NOMO-1 (cell line): ENCODE data around the gene HINT2.

Source experiments
- DNase-seq, 2 experiments: peaks; one replicate each; lab custom pipeline; 2025; ENCODE audit not compliant: unreplicated experiment in 2 of 2; lab: John Stamatoyannopoulos, UW

The HINT2 gene

DNA sequence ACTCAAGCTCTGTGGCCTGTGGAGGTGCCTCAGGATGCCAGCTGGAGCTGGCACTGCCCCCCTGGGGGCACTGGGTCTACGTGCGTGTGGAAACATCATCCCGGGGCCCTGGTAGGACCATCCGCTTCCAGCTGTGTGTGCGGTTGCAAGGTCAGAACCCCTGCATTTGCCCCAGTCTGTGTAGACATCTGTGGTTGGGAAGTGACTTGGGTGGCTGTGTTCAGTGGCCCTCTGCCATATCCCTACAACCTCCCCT, 26.7 kb upstream of the HINT2 start:
- no peak for DNase-seq

DNA sequence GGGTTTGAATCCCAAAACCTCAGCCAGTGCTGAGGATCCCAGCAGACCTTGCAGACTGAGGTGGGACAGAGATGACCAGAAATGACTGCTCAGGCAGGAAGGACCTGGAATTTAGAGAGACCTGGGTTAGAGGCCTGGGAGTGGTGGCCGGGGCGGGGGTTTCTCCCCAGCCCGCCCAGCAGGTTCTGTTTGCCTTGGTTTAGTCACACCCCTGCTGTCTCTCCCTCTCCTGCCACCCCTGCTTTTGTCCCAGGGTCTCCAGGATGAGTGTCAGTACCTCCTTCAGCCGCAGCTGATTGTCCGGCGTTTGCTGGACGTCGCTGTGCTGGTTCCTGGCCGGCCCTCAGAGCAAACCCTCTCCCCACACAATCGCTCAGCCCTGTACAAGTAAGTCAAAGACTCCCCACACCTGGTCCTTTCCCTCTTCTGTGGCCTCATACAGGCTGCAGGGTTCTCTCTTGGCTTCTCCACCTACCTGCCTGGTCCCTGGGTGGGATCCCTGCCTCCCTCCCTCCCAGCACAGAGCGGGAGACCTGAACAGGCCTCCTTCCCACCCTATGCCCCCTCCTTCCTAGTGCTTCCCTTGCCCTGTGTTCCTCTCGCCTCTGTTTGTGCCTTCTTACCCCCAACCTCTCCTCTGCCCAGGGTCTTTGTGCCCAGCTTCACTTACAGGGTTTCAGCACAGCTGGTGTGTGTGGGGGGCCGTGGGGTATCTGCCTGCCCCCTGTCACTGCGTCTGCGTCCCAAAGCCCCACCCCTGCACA, 26.2 kb upstream of the HINT2 start:
- no peak for DNase-seq

DNA sequence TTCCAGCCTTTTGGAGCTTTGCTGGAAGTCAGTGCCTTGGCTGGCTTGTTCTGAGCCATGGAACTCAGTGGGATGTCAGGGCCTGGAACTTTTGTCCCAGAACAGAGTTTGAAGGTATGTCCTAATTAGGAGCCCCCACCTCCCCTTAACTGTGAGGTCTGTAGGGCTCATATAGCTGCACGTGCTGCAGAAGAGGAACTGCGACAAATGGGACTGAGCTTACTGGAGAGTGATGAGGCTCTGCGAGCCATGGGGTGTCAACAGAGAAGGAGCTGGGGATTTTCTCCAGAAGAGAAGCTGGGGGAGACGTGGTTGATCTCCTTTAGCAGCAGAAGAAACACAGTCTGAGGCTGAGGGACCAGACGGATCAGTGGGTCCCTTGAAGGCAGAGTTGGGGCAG, 25.1 kb upstream of the HINT2 start:
- no peak for DNase-seq

DNA sequence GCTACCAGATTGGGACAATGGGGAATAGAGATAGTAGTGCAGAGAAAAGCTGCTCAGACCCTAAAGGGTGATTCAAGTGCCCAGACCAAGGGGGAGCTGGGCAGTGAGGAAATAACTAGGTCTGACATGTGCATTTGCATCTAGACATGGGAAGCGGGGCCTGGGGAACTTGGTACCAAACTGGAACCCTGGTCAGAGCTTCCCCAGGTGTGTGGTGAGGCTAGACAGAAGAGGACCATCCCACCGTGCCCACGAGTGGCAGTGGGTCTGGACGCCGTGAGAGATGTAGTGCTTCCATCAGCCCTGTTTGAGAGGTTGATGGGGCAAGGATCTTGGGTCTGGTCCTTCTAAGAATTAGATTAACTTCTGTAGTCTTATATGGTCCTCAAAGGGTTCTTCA, 21.8 kb upstream of the HINT2 start:
- DNase-seq, result no peak

DNA sequence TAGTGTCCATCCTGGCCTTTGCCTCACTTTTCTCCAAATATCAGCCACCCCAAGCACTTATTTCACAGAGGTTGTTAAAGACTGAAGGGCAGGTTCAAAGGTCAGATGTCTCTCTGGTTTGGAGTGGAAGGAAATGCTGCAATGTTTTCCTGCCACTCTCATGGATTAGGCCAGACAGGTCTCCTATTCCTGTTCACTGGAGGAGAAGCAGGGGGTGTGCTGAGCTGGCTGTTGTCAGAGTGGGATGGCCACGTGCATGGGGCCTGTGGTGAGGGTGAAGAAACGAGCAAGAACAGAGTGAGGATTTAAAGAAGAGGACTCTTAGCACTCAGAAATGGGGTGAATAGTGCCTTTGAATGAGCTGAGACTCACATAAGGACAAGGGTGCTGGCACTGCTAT, 20.9 kb upstream of the HINT2 start:
- no peak for DNase-seq

DNA sequence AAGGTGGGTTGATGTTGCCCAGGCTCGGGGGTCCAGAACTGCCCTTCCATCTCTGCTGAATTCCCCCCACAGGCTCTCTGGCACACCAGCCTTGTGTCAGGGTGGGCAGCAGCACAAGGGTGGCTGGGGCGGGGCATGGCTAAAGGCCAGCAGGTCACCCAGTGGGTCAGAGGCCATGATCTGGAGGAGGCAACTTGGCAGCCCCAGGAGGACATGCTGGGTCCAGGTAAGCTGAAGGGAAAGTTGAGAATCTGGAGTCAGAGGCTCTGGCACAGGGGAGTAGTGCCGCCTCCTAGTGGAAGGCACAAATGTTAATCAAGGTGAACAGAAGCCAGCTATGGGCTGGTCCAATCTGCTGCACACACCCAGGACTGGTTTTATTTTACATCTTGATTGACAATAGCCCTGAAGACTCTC, 20.4 kb upstream of the HINT2 start:
- DNase-seq, result no peak

DNA sequence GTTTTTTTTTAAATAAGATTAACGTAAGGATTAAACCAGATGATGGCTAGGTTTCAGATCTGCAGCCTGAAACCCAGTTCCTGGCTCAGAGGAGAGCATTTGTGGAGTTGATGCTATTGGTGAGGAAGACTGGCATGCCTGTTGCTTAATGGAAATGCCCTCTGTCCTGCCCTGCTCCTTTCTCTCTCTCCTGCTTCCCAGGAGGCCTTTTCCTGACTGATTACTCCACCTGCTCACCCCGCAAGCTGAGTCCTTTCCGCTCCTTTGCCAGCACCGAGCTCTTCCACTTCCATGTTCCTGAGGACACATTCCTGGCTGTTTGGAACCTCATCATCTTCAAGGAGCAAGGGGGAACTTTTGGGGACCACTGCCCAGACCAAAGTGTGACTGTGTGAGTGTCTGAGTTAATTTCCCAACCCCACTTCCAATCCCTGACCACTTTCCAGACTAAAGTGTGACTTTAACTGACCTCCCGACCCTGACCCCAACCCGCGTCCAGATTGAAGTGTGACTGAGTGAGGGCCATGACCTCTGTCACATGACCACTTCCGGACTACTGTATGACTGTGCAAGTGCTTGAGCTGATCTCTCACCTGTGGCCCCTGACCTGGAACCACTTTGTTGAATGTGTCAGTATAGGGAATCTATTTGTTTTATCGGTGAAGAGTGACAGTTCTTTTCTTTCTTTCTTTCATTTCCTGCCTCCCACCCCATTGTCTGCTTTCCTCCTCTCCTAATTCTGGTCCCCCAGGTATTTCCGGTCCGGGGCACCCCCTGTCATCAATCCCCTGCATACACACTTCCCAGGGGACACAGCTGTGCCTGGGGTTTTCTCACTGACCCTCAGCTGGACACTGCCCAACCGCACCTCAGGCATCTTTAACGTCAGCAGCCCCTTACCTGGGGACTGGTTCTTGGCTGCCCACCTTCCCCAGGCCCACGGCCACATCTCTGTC, 19.7 kb upstream of the HINT2 start:
- no peak for DNase-seq

DNA sequence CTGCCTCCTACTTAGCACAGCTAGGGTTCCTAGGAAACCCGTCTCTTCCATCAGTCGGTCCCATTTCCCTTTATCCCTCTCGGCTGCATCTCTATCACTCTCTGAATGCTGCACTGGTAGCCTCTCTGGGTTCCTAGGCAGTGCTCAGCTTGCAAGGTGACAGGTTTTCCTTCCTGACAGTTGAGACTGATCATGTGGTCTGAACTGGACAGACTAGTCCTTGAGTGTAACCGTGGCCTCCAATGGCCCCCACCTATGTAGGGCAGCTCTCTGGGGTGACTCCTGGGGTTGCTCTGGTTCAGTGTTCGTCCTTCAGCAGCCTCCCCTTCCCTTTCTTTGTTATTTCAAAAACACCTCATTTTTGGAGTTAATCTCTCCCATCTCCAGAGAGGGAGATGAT, 18.0 kb upstream of the HINT2 start:
- no peak for DNase-seq

DNA sequence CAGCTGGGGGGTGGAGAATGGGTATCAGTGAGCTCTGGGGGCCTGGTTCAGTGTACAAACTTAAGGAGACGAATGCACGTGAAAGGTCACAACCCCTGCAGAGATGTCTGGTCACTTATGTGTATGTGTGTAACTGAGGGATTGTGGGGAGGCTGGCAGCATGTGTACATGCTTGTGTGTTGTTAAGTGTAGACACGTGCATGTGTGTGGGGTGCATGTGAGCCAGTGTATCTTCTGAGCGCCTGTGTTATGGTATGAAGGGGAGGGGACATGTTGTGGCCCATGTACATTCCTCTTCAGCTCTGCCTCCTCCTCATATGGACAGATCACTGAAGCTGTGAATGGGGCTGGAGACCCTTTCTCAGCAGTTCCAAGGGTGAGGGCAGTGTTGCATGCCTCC, 16.2 kb upstream of the HINT2 start:
- DNase-seq, result no peak

DNA sequence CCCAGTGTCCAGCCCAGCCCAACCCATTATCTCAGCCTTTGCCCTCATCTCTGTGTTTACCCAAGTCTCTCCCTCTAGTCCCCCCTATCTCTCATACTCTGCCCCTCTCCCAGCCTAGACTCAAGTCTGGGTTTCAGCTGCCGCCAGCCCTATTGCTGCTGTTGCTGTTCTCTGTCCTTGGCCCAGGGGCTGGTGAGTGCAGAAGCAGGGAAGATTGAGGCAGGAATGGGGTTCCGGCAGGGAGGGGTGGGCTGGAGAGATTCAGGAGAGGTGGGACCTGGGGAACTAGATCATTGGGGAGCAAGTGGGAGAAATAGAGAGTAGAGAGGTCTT, 14.9 kb upstream of the HINT2 start:
- DNase-seq, result no peak

DNA sequence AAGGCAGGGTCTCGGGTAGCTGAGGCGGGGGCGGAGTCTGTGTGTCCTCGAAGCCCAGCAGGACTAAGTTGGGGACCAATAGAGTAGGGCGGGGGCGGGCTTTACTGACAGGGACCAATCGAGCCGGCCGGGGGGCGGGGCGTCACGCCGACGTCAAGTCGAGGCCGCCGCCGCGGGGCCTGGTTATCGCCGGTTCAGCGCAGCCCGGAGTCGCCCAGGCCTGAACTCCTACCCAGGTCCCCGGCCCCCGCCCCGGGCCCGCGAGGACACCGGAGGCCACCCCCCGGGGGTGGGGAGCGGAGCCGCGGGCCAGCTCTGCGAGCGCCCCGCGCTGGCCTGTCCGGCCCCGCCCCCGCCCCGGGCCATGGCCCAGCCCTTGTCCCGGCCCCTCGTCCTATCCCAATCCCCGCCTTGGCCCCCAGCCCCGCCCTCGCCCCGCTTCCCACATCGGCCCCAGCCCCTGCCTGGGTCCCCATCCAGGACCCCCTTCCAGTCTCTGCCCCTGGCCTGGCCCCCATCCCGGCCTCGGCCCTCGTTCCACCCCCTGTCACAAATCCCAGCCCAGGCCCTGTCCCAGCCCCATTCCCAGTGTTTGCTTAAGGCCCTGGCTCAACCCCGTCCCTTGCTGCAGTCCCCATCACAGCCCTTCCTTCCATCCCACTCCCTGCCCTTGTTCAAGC, 14.4 kb upstream of the HINT2 start, which contains the start of gene TMEM8B:
TMEM8B (plus strand) TSS at position 145 of the 680 bp plus-strand sequence; CDS start at position 365, 220 bp downstream.
- DNase-seq, result peak; percentile 86 to 93

DNA sequence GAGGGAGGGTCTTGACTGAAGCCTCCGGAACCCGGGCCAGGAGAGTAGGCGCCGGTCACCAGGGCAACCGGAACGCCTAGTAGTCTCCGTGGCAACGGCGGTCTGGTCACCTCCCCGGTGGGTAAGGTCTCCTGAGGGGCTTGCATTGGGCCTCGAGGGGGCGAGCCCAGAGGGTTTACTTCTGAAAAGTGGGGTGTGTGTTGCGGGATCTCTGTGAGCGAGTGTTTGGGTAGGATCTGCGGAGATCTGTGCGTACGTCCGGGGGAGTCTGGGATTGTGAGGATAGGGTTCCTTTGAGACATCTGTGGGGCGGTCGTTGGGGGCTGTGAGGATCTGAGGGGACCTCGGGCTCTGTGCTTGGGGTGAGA, 13.9 kb upstream of the HINT2 start, which contains the start of gene FAM221B:
FAM221B (minus strand) TSS at position 17 of the 368 bp plus-strand sequence. CDS start 2,571 bp downstream, outside the sequence.
- DNase-seq, result peak in 1 of 2 experiments; percentile 29

DNA sequence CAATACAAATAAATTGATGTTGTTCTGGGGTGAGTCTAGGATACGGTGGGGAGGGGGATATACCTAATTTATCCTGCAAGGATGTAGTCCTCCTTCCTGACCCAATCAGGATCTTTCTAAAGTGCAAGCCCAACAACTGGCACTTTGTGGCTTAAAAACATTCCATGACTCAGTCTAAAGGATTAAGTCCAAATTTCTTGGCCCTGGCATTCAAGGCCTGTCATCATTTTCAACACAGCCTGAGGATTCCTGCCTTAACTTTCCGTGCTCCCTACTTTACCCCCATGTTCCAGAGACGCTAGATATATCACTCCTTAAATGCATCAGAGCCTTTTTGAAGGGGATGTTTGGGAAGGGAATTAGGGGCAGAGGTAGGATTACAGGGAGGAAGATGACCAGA, 12.6 kb upstream of the HINT2 start:
- no peak for DNase-seq

DNA sequence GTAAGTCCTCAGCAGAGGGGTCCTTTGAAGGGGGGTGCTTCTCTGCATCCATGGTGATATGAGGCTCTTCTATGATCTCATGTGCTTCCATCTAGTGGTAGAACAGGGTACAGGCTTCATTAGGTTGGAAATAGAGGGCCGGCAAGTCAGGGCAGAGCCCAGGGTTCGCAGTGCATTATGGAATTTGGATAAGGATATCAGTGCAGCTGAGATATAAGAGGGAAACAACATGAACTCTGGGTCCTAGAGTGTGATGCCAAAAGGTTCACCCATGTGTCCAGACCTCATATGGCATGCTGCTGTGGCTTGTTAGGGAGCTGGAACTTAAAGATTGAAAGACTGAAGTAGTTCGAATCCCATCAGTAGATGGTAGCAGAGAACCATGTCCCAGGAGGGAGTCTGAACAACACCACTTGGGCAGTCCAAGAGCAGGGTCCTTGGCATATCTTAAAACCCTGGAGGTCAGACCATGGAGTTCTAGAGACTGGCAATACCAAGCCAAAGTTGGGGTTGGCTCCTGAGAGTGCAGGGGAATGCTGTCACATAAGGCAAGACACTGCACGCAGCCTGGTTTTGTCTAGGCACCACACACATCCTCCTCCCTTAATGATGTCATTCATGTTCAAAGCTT, 11.3 kb upstream of the HINT2 start:
- peak; percentile 56 to 91 for DNase-seq

DNA sequence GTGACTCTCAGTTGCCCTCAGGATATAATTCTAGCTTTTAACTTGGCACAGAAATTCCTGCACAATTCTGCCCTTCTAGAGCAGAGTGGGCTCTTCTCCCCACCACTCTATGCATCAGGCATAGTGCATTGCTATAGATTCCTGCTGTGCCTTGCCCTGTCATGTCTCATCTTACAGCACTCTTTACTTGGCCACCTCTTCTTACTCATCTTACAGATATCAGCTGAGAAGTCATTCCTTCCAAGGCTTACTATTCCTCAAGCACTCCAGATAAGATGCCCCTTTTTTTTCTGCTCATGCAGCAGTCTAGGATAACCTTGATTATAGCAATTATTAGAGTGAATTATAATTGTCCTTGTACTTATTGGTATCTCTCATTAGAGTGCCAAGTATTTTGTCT, 8.1 kb upstream of the HINT2 start:
- no peak for DNase-seq

DNA sequence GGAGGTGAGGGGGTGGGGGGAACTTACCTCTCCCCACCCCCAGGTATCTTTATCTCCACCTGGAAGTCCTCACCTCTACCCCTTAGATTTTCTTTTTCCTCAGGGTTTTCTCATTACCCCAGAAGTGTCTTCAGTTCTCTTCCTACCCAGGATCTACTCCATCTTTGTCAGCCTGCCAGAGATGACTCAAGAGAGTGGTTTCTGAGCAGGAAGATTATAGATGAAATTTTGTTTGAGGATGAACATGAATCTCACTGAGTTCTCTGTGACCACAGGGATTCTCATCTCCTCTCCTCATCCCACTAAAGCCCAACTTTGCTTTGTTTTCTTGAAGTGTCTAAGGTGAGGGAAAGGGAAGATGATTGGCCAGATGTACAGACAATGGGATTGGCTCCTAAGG, 5.2 kb upstream of the HINT2 start:
- no peak for DNase-seq

DNA sequence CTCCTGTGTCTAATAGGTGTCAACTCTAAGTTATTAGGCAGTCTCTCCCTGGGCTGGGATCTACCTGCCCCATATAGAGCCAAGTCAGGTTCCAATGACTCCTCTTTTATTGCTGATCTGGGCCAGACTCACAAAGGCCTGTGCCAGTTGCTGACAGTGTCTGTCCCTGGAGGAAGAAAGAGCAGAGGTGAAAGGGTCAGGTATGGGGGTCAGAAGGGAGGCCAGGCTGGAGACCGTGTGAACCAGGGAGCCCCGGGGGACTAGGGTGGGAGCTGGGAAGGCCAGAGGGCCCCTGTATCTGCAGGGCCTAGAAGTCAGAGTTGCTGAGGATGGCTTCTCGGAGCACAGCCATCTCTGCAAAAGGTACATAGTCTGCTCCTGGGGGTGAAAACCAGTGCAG, 3.5 kb upstream of the HINT2 start:
- no peak for DNase-seq

DNA sequence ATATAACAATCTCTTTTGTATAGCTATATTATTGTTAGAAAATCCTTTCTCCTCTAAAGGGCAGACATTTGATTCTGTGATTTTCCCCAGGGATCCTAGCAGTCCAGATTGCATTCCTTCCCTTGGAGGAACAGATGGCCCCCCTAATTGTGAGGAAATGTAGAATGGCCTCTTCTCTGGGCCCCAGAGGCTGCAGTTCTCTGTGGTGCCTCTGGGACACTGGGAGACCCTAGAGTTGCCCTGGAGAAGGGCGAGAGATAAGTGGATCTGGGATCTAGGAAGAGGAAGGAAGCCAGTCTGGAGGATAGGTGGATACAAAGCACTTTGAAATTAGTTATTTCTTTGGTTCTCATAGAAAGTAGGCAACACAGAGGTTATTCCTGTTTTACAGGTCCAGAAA, 1.9 kb upstream of the HINT2 start:
- DNase-seq, result no peak

DNA sequence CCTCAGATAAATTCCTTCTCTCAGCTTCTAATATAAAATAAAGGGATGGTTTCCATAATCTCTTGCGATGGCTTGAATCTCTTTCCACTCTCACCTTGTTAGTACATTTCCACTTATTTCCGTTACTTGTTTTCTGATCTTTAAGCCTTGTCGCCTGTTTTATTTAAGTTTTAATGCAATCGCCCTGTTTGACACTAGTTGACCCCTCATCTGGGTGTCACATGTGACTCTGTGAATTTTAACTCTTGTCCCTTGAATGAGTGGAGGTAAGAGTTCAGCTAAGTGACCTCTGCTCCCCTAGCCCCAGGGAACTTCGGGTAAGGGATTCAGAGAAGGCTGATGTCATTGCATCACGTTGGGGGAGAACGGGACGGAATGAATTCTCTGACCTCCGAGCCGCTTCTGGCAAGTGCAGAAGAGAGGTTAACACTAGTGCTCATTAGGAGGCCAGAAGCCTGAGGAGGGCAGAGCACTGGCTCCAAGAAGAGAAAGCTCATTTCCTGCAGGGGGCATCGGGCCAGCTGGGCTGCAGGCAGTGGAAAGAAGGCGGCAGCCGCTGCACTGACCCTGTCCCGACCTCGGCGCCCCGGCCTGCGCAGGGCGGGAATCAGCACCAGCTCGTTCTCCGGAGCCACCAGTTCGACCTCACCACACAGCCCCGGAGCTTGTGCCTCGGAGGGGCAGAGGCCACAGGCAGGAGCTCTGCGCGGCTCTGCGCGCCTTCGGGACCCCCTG, 569 bp downstream of the HINT2 start:
- peak; percentile 85 to 89 for DNase-seq

DNA sequence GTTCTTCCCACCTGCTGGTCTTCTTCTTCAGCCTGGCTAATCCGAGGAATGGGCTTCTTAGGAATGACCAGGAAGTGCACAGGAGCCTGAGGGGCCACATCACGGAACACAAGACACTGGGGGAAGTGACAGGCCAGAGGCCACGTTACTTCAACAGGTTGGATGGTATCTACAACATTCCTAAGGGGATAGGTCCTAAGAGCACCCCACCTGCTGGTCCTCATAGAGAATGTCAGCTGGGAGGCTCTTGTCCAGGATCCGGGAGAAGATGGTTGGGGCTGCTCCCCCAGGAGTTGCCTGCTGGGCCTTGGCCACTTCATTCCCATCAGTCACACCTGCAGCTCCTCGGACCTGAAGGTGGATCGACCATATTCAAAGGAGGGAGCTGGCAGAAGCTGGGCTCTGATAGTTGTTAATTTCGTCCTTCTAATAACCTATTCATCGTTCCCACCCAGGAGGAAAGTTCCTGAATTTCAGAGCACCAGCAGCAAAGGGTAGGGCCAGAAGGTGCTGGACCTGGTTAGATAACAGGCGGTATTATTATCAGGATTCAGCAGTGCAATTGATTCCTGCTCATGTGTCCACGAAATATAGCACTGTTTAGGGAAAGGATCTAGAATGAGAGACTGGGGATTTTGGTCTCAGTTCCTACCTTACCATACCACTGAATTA, 1.3 kb downstream of the HINT2 start:
- DNase-seq, result no peak
